Liver (tissue), 9 donors: ENCODE measurements around the gene MRGPRX4. TPM values are rescaled to one million over a fixed set of nuclear protein-coding genes. Genes with fewer than 3 reads are reported as not detected.

Experiments used
- DNase-seq: peaks from one replicate; pipeline ENCODE4 v3.0.0-alpha.2; 2017; ENCODE audit warnings: low spot score
- H3K27ac ChIP-seq, 2 donors: one replicate each; pipeline ENCODE4 v1.7.0; 2013; ENCODE audit warnings: inconsistent platforms in 2 of 2, low read length in 2 of 2, control low read depth in 1 of 2, low read depth in 1 of 2, mild to moderate bottlenecking in 1 of 2
- H3K27me3 ChIP-seq, 4 donors: one replicate each; pipeline versions ENCODE4 v1.6.1 to v1.7.0; 2013; ENCODE audit warnings: low read length in 3 of 4, inconsistent platforms in 1 of 4, mild to moderate bottlenecking in 1 of 4, moderate library complexity in 1 of 4; ENCODE audit not compliant: control insufficient read depth in 4 of 4, insufficient read depth in 4 of 4
- H3K36me3 ChIP-seq, 4 donors: one replicate each; pipeline versions ENCODE4 v1.6.1 to v1.7.0; 2013; ENCODE audit warnings: low read length in 3 of 4, mild to moderate bottlenecking in 3 of 4, low read depth in 1 of 4, moderate library complexity in 1 of 4; ENCODE audit not compliant: control insufficient read depth in 4 of 4, insufficient read depth in 3 of 4
- H3K4me1 ChIP-seq, 4 donors: one replicate each; pipeline versions ENCODE4 v1.6.1 to v1.7.0; 2013; ENCODE audit warnings: low read length in 3 of 4, mild to moderate bottlenecking in 3 of 4, moderate library complexity in 1 of 4; ENCODE audit not compliant: control insufficient read depth in 4 of 4, insufficient read depth in 4 of 4
- H3K4me3 ChIP-seq, 3 donors: one replicate each; pipeline versions ENCODE4 v1.6.1 to v1.7.0; 2013; ENCODE audit warnings: low read length in 3 of 3, control low read depth in 1 of 3, low read depth in 1 of 3, mild to moderate bottlenecking in 1 of 3
- H3K9ac ChIP-seq, 2 donors: one replicate each; pipeline ENCODE4 v1.7.0; 2013; ENCODE audit warnings: low read length in 2 of 2, mild to moderate bottlenecking in 2 of 2, moderate library complexity in 2 of 2, control low read depth in 1 of 2, low read depth in 1 of 2
- H3K9me3 ChIP-seq, 4 donors: one replicate each; pipeline versions ENCODE4 v1.6.1 to v1.7.0; 2013; ENCODE audit warnings: low read length in 3 of 4; ENCODE audit not compliant: control insufficient read depth in 4 of 4
- EGR1 ChIP-seq, 2 donors: IDR thresholded peaks; 2 replicates each; pipeline ENCODE4 v1.6.1; 2016 to 2018; ENCODE audit warnings: antibody characterized with exemption in 2 of 2, low read depth in 2 of 2
- FOXA1 ChIP-seq: IDR thresholded peaks from 2 replicates; pipeline ENCODE4 v1.6.1; 2016; ENCODE audit warnings: antibody characterized with exemption
- FOXA2 ChIP-seq: IDR thresholded peaks from 2 replicates; pipeline ENCODE4 v1.6.1; 2016; ENCODE audit warnings: antibody characterized with exemption
- GABPA ChIP-seq, 2 donors: IDR thresholded peaks in 1 of 2; conservative IDR thresholded peaks in 1 of 2; 2 replicates each; pipeline ENCODE4 v1.6.1; 2016; ENCODE audit warnings: antibody characterized with exemption in 2 of 2, mild to moderate bottlenecking in 1 of 2, moderate library complexity in 1 of 2
- HNF4A ChIP-seq, 2 donors: conservative IDR thresholded peaks; 2 replicates each; pipeline ENCODE4 v1.6.1; 2016; ENCODE audit warnings: antibody characterized with exemption in 2 of 2, mild to moderate bottlenecking in 2 of 2
- HNF4G ChIP-seq: IDR thresholded peaks from 2 replicates; pipeline ENCODE4 v1.6.1; 2016; ENCODE audit warnings: antibody characterized with exemption
- JUND ChIP-seq, 2 donors: IDR thresholded peaks; 2 replicates each; pipeline ENCODE4 v1.6.1; 2016; ENCODE audit warnings: antibody characterized with exemption in 2 of 2
- NR2F2 ChIP-seq: IDR thresholded peaks from 2 replicates; pipeline ENCODE4 v1.6.1; 2016; ENCODE audit warnings: antibody characterized with exemption
- RAD21 ChIP-seq, 2 donors: IDR thresholded peaks; 2 replicates each; pipeline ENCODE4 v1.6.1; 2016; ENCODE audit warnings: antibody characterized with exemption in 2 of 2, mild to moderate bottlenecking in 2 of 2
- RXRA ChIP-seq, 2 donors: IDR thresholded peaks; 2 replicates each; pipeline ENCODE4 v1.6.1; 2017 to 2018; ENCODE audit warnings: antibody characterized with exemption in 2 of 2, mild to moderate bottlenecking in 1 of 2
- SP1 ChIP-seq: IDR thresholded peaks from 2 replicates; pipeline ENCODE4 v1.6.1; 2018; ENCODE audit warnings: antibody characterized with exemption, mild to moderate bottlenecking
- TAF1 ChIP-seq: conservative IDR thresholded peaks from 2 replicates; pipeline ENCODE4 v1.6.1; 2016; ENCODE audit warnings: antibody characterized with exemption, mild to moderate bottlenecking
- YY1 ChIP-seq: IDR thresholded peaks from 2 replicates; pipeline ENCODE4 v1.6.1; 2016; ENCODE audit warnings: antibody characterized with exemption, mild to moderate bottlenecking
- WGBS: extraction: QIAGEN DNeasy Blood & Tissue Kit; methylation state at CpG from one replicate; pipeline ENCODE4 v1.1.7; 2013; 5-methylcytosine and 5-hydroxymethylcytosine counted together
- polyA plus RNA-seq, 2 donors: library from polyadenylated mRNA; stranded (reverse) in 1 of 2; unstranded in 1 of 2; fragments of 200-250 nt in 1 of 2; fragments of >200 nt in 1 of 2; fragmentation: Nextera tagmentation in 1 of 2; extraction: Ambion mirVana in 1 of 2; gene quantifications; one replicate each; pipeline versions ENCODE4 v1.2.1 to v1.2.3, GENCODE V29; 2013 to 2015
- total RNA-seq, 2 donors: library from RNA; depleted of rRNA; stranded (reverse); fragments of >200 nt; gene quantifications; one replicate each; pipeline ENCODE4 v1.2.3, GENCODE V29; 2014
- TF ChIP-seq, protein P1 (sequence below): IDR thresholded peaks from 2 replicates; pipeline ENCODE4 v1.6.1; 2016; ENCODE audit warnings: antibody characterized with exemption
- TF ChIP-seq, protein P2 (sequence below): fragments of 150-350 bp; IDR thresholded peaks from 2 replicates; pipeline ENCODE4 v1.5.1; 2017; ENCODE audit warnings: improper control_type of control experiment, low read depth, low read length; ENCODE audit not compliant: missing input control
- TF ChIP-seq, protein P3 (sequence below): IDR thresholded peaks from 2 replicates; pipeline ENCODE4 v1.6.1; 2016; ENCODE audit warnings: antibody characterized with exemption
- TF ChIP-seq, protein P4 (sequence below): IDR thresholded peaks from 2 replicates; pipeline ENCODE4 v1.6.1; 2016; ENCODE audit warnings: antibody characterized with exemption
- TF ChIP-seq, protein P5 (sequence below): IDR thresholded peaks from 2 replicates; pipeline ENCODE4 v1.6.1; 2016; ENCODE audit warnings: antibody characterized with exemption, mild to moderate bottlenecking
- donor health status: healthy.
- donor health status: healthy.
- donor health status: healthy.
- donor health status: healthy.
- donor health status: healthy.

The MRGPRX4 gene
- total and polyA plus RNA-seq, 4 donors: not detected

DNA sequence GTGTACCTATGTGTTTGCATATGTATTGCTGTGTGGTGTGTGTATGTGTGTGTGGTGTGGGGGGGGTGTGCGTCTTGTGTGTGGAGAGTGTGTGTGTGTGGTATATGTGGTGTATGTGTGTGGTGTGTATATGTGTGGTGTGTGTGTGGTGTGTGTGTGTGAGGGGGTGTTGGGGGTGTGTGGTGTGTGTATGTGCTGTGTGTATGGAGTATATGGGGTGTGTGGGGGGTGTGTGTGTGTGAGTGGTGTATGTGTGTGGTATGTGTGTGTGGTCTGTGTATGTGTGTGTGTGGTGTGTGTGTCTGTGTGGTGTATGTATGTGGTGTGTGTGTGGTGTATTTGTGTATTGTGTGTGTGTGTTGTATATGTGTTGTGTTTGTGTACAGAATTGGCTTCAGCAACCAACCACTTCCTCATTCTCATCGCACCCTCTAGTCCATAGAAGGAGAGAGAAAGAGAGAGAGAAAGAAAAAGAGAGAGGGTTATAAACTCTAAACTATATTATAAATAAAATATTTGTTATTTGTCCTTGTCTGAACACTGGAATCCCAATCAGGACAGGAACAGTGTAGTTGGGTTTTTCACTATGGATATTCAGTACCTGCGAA, 50.3 kb downstream of the MRGPRX4 start:
- DNase-seq: no peak
- TF ChIP-seq RXRA (IDR thresholded peaks at IDR 0.05): no peak
- TF ChIP-seq JUND (IDR thresholded peaks at IDR 0.05): no peak
- TF ChIP-seq, protein P1, sequence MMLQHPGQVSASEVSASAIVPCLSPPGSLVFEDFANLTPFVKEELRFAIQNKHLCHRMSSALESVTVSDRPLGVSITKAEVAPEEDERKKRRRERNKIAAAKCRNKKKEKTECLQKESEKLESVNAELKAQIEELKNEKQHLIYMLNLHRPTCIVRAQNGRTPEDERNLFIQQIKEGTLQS: no peak
- TF ChIP-seq, protein P2, sequence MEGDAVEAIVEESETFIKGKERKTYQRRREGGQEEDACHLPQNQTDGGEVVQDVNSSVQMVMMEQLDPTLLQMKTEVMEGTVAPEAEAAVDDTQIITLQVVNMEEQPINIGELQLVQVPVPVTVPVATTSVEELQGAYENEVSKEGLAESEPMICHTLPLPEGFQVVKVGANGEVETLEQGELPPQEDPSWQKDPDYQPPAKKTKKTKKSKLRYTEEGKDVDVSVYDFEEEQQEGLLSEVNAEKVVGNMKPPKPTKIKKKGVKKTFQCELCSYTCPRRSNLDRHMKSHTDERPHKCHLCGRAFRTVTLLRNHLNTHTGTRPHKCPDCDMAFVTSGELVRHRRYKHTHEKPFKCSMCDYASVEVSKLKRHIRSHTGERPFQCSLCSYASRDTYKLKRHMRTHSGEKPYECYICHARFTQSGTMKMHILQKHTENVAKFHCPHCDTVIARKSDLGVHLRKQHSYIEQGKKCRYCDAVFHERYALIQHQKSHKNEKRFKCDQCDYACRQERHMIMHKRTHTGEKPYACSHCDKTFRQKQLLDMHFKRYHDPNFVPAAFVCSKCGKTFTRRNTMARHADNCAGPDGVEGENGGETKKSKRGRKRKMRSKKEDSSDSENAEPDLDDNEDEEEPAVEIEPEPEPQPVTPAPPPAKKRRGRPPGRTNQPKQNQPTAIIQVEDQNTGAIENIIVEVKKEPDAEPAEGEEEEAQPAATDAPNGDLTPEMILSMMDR: no peak
- no peak for TF ChIP-seq HNF4A (conservative IDR thresholded peaks at IDR 0.05)
- TF ChIP-seq FOXA1: no peak
- no peak for TF ChIP-seq TAF1
- TF ChIP-seq, protein P3, sequence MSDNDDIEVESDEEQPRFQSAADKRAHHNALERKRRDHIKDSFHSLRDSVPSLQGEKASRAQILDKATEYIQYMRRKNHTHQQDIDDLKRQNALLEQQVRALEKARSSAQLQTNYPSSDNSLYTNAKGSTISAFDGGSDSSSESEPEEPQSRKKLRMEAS: no peak
- TF ChIP-seq, protein P4, sequence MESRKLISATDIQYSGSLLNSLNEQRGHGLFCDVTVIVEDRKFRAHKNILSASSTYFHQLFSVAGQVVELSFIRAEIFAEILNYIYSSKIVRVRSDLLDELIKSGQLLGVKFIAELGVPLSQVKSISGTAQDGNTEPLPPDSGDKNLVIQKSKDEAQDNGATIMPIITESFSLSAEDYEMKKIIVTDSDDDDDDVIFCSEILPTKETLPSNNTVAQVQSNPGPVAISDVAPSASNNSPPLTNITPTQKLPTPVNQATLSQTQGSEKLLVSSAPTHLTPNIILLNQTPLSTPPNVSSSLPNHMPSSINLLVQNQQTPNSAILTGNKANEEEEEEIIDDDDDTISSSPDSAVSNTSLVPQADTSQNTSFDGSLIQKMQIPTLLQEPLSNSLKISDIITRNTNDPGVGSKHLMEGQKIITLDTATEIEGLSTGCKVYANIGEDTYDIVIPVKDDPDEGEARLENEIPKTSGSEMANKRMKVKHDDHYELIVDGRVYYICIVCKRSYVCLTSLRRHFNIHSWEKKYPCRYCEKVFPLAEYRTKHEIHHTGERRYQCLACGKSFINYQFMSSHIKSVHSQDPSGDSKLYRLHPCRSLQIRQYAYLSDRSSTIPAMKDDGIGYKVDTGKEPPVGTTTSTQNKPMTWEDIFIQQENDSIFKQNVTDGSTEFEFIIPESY: no peak
- TF ChIP-seq SP1: no peak
- no peak for TF ChIP-seq EGR1 (IDR thresholded peaks at IDR 0.05; ENCODE audit: low read depth in 2 of 2)
- TF ChIP-seq, protein P5, sequence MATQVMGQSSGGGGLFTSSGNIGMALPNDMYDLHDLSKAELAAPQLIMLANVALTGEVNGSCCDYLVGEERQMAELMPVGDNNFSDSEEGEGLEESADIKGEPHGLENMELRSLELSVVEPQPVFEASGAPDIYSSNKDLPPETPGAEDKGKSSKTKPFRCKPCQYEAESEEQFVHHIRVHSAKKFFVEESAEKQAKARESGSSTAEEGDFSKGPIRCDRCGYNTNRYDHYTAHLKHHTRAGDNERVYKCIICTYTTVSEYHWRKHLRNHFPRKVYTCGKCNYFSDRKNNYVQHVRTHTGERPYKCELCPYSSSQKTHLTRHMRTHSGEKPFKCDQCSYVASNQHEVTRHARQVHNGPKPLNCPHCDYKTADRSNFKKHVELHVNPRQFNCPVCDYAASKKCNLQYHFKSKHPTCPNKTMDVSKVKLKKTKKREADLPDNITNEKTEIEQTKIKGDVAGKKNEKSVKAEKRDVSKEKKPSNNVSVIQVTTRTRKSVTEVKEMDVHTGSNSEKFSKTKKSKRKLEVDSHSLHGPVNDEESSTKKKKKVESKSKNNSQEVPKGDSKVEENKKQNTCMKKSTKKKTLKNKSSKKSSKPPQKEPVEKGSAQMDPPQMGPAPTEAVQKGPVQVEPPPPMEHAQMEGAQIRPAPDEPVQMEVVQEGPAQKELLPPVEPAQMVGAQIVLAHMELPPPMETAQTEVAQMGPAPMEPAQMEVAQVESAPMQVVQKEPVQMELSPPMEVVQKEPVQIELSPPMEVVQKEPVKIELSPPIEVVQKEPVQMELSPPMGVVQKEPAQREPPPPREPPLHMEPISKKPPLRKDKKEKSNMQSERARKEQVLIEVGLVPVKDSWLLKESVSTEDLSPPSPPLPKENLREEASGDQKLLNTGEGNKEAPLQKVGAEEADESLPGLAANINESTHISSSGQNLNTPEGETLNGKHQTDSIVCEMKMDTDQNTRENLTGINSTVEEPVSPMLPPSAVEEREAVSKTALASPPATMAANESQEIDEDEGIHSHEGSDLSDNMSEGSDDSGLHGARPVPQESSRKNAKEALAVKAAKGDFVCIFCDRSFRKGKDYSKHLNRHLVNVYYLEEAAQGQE: no peak
- TF ChIP-seq HNF4G: no peak
- no peak for TF ChIP-seq YY1
- no peak for TF ChIP-seq GABPA (IDR thresholded peaks at IDR 0.05 in 1 of 2, conservative IDR thresholded peaks at IDR 0.05 in 1 of 2)
- TF ChIP-seq FOXA2: no peak
- no peak for TF ChIP-seq RAD21 (IDR thresholded peaks at IDR 0.05)
- no peak for TF ChIP-seq NR2F2
- 94% methylated on average over 3 of the region's 3 CpGs for WGBS
- Histone ChIP-seq H3K9ac (no peak overlapping the region), H3K4me1 (peaks cover 4 to 19% (median 15%) of the 10 kb centered on the region in 4 donors), H3K4me3 (no peak overlapping the region), H3K27ac (no peak overlapping the region), H3K36me3 (no peaks in the 10 kb centered on the region), H3K9me3 (peaks cover 0 to 5% (median 0%) of the 10 kb centered on the region in 4 donors), H3K27me3 (no peaks in the 10 kb centered on the region)

Other genes with a start within 250 kb of the MRGPRX4 start
- gene SERGEF, start 159.8 kb upstream of the MRGPRX4 start, total RNA-seq: 10 to 100 TPM; 12.9 to 13.9 TPM
- gene SERGEF, start 159.8 kb upstream of the MRGPRX4 start, polyA plus RNA-seq: 10 to 100 TPM; 12.0 to 17.9 TPM
- under 1 TPM; 0.17 to 0.19 TPM for gene TPH1, start 126.6 kb upstream of the MRGPRX4 start, total RNA-seq
- gene TPH1, start 126.6 kb upstream of the MRGPRX4 start, polyA plus RNA-seq: under 1 TPM; 0.01 to 0.04 TPM
- 10 to 100 TPM in 1 of 2 donors, 1 to 10 TPM in 1; 5.6 to 10.6 TPM for gene SAAL1, start 66.8 kb upstream of the MRGPRX4 start, total RNA-seq
- gene SAAL1, start 66.8 kb upstream of the MRGPRX4 start, polyA plus RNA-seq: 1 to 10 TPM; 3.6 to 4.4 TPM
- not detected for gene MRGPRX3, start 40.3 kb upstream of the MRGPRX4 start, total RNA-seq
- not detected for gene MRGPRX3, start 40.3 kb upstream of the MRGPRX4 start, polyA plus RNA-seq
- gene SAA4, start 64.0 kb downstream of the MRGPRX4 start, total RNA-seq: 100 to 1,000 TPM in 1 of 2 donors, 10 to 100 TPM in 1; 84.9 to 792 TPM
- gene SAA4, start 64.0 kb downstream of the MRGPRX4 start, polyA plus RNA-seq: 1,000 to 10,000 TPM; 1,462 to 4,017 TPM
- gene SAA2, start 75.8 kb downstream of the MRGPRX4 start, total RNA-seq: over 10,000 TPM in 1 of 2 donors, 1 to 10 TPM in 1; 6.4 to 27,037 TPM
- gene SAA2, start 75.8 kb downstream of the MRGPRX4 start, polyA plus RNA-seq: over 10,000 TPM; 14,460 to 26,704 TPM
- gene SAA1, start 93.4 kb downstream of the MRGPRX4 start, total RNA-seq: over 10,000 TPM in 1 of 2 donors, 10 to 100 TPM in 1; 20.4 to 17,739 TPM
- over 10,000 TPM; 24,385 to 33,277 TPM for gene SAA1, start 93.4 kb downstream of the MRGPRX4 start, polyA plus RNA-seq
- gene HPS5, start 149.3 kb downstream of the MRGPRX4 start, total RNA-seq: 100 to 1,000 TPM in 1 of 2 donors, 10 to 100 TPM in 1; 15.7 to 134 TPM
- gene HPS5, start 149.3 kb downstream of the MRGPRX4 start, polyA plus RNA-seq: 10 to 100 TPM; 21.9 to 26.5 TPM
- 10 to 100 TPM; 25.4 to 37.7 TPM for gene GTF2H1, start 149.7 kb downstream of the MRGPRX4 start, total RNA-seq
- 10 to 100 TPM; 11.9 to 12.0 TPM for gene GTF2H1, start 149.7 kb downstream of the MRGPRX4 start, polyA plus RNA-seq
- gene LDHA, start 221.7 kb downstream of the MRGPRX4 start, total RNA-seq: 100 to 1,000 TPM; 215 to 799 TPM
- 100 to 1,000 TPM; 491 to 911 TPM for gene LDHA, start 221.7 kb downstream of the MRGPRX4 start, polyA plus RNA-seq
- gene LDHC, start 239.5 kb downstream of the MRGPRX4 start, total RNA-seq: under 1 TPM in 1 of 2 donors, not detected in 1; 0.14 TPM
- gene LDHC, start 239.5 kb downstream of the MRGPRX4 start, polyA plus RNA-seq: 1 to 10 TPM; 1.1 to 2.6 TPM